Sigmoid colon (tissue), 7 donors: ENCODE results near the gene IMMP2L. TPM values are rescaled to one million over a fixed set of nuclear protein-coding genes. Genes with fewer than 3 reads are reported as not detected.

Experiments
- DNase-seq: peaks from one replicate; pipeline ENCODE4 v3.0.0-alpha.2; 2019
- H3K27ac ChIP-seq, 4 donors: fragments of 200-600 bp; sonication (generic); one replicate each; pipeline ENCODE4 v1.5.1; 2016 to 2019; ENCODE audit warnings: mild to moderate bottlenecking in 1 of 4
- H3K27me3 ChIP-seq, 3 donors: fragments of 200-600 bp; sonication (generic); one replicate each; pipeline ENCODE4 v1.5.1; 2019; ENCODE audit warnings: mild to moderate bottlenecking in 1 of 3
- H3K36me3 ChIP-seq, 4 donors: fragments of 200-600 bp; sonication (generic); one replicate each; pipeline ENCODE4 v1.5.1; 2016 to 2019
- H3K4me1 ChIP-seq, 4 donors: fragments of 200-600 bp; sonication (generic); one replicate each; pipeline ENCODE4 v1.5.1; 2017 to 2019
- H3K4me3 ChIP-seq, 4 donors: fragments of 200-600 bp; sonication (generic); one replicate each; pipeline ENCODE4 v1.5.1; 2017 to 2019; ENCODE audit warnings: mild to moderate bottlenecking in 2 of 4, moderate library complexity in 1 of 4
- H3K9me3 ChIP-seq, 4 donors: fragments of 200-600 bp in 3 of 4; sonication (generic) in 3 of 4; one replicate each; pipeline versions ENCODE4 v1.5.1 to v1.6.1; 2013 to 2019
- EP300 ChIP-seq, 4 donors: sonication (generic); formaldehyde crosslinking; IDR thresholded peaks; one replicate each; pipeline ENCODE4 v1.6.1; 2017; ENCODE audit warnings: antibody characterized with exemption in 4 of 4
- POLR2A ChIP-seq, 2 donors: fragments of 450-650 bp; IDR thresholded peaks; one replicate each; pipeline ENCODE4 v1.6.1; 2016; ENCODE audit warnings: antibody characterized with exemption in 2 of 2, mild to moderate bottlenecking in 2 of 2, moderate library complexity in 2 of 2
- POLR2AphosphoS5 ChIP-seq, 4 donors: sonication (generic); formaldehyde crosslinking; IDR thresholded peaks; one replicate each; pipeline ENCODE4 v1.6.1; 2017; ENCODE audit warnings: antibody characterized with exemption in 4 of 4
- WGBS, 2 donors: extraction: QIAGEN DNeasy Blood & Tissue Kit; methylation state at CpG; one replicate each; pipeline ENCODE4 v1.1.7; 2013; 5-methylcytosine and 5-hydroxymethylcytosine counted together
- intact Hi-C: fragments of 100-400 bp; cut with DNase I; formaldehyde crosslinking; loops from one replicate; pipeline ENCODE4 v1.15.1; 2023
- polyA plus RNA-seq, 3 donors: library from polyadenylated mRNA; stranded (reverse); fragments of 200-250 nt; gene quantifications; one replicate each; pipeline ENCODE4 v1.2.3, GENCODE V29; 2013
- total RNA-seq, 4 donors: library from RNA; depleted of rRNA; stranded (reverse); fragments of >200 nt; gene quantifications; one replicate each; pipeline ENCODE4 v1.1.0, GENCODE V29; 2016
- TF ChIP-seq, protein P1 (sequence below), 4 experiments: fragments of 450-650 bp in 3 of 4; fragments of 200-600 bp in 1 of 4; IDR thresholded peaks; one replicate each; pipeline ENCODE4 v1.5.1; 2016 to 2019; ENCODE audit warnings: antibody characterized with exemption in 4 of 4, mild to moderate bottlenecking in 3 of 4, moderate library complexity in 2 of 4
- donor health status: healthy with polysubstance abuse.
- donor health status: Bipolar disorder and iron deficiency.
- donor health status: healthy.

The IMMP2L gene
- total and polyA plus RNA-seq, 7 donors: 2.5 to 57.9 (median 18.5) TPM

DNA sequence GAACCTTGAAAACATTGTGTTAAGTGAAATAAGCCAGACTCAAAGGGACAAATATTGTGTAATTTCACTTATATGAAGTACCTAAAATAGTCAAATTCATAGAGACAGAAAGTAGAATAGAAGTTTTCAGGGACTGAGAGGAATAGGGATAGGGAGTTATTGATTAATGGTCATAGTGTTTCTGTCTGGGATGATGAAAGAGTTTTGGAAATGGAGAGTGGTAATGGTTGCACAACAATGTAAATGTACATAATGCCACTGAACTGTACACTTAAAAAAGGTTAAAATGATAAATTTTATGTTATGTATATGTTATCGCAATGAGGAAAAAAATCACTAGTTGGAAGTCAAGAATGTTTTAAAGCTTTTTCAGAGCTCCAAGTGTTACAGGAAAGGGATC is 33.5 kb upstream of the IMMP2L start:
- 94 to 97% methylated on average over 1 of the region's 1 CpG for WGBS, 2 donors
- Histone ChIP-seq H3K36me3 (no peaks in the 10 kb centered on the region), H3K4me3 (no peak overlapping the region), H3K27me3 (no peaks in the 10 kb centered on the region), H3K4me1 (no peaks in the 10 kb centered on the region), H3K9me3 (no peaks in the 10 kb centered on the region), H3K27ac (no peak overlapping the region)
- no peak for DNase-seq
- no peak for TF ChIP-seq EP300 (IDR thresholded peaks at IDR 0.05)
- no peak for TF ChIP-seq POLR2A (IDR thresholded peaks at IDR 0.05)
- TF ChIP-seq POLR2AphosphoS5 (IDR thresholded peaks at IDR 0.05): no peak
- TF ChIP-seq, protein P1, sequence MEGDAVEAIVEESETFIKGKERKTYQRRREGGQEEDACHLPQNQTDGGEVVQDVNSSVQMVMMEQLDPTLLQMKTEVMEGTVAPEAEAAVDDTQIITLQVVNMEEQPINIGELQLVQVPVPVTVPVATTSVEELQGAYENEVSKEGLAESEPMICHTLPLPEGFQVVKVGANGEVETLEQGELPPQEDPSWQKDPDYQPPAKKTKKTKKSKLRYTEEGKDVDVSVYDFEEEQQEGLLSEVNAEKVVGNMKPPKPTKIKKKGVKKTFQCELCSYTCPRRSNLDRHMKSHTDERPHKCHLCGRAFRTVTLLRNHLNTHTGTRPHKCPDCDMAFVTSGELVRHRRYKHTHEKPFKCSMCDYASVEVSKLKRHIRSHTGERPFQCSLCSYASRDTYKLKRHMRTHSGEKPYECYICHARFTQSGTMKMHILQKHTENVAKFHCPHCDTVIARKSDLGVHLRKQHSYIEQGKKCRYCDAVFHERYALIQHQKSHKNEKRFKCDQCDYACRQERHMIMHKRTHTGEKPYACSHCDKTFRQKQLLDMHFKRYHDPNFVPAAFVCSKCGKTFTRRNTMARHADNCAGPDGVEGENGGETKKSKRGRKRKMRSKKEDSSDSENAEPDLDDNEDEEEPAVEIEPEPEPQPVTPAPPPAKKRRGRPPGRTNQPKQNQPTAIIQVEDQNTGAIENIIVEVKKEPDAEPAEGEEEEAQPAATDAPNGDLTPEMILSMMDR (IDR thresholded peaks at IDR 0.05): no peak
- intact Hi-C loops: no loop called here

DNA sequence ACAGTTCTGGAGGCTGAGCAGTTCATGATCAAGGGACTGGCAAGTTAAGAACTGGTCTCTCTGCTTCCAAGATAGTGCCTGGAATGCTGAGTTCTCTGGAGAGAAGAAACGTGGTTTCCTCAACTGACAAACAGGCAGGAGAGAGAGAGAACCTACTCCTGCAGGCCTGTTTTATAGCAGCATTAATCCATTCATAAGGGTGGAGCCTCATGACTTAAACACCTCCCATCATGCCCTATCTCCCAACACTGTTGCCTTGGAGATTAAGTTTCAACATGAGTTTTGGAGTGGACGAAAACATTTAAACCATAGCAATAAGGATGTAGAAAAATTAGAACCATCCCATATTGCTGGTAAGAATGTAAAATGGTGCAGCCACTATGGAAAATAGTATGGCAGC is 32.3 kb upstream of the IMMP2L start:
- Histone ChIP-seq H3K27ac (no peak overlapping the region), H3K27me3 (no peaks in the 10 kb centered on the region), H3K4me1 (no peaks in the 10 kb centered on the region), H3K9me3 (no peaks in the 10 kb centered on the region), H3K36me3 (no peaks in the 10 kb centered on the region), H3K4me3 (no peak overlapping the region)
- intact Hi-C loops: no loop called here
- TF ChIP-seq POLR2A (IDR thresholded peaks at IDR 0.05) (no peak), EP300 (IDR thresholded peaks at IDR 0.05) (no peak), POLR2AphosphoS5 (IDR thresholded peaks at IDR 0.05) (no peak)
- TF ChIP-seq, protein P1 (IDR thresholded peaks at IDR 0.05): no peak
- DNase-seq: no peak
- 48 to 61% methylated on average over 2 of the region's 2 CpGs for WGBS, 2 donors

DNA sequence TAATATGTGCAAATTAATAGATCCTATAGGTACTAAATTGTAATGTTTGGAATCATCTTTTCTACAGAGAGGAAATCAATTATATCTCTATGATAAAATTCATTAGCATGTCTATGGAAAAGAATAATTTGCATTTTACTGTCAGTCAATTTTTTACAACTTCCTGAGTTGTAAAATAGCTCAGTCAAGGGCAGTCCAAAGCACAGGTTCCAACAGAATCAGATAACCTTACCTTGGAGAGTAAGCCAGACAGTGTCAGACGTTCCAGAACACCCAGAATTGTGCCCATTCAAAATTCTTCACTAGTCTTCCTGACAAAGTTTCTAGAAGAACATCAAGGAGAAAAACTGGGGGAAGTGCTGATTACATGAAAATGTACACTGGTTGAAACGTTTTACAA is 31.1 kb upstream of the IMMP2L start:
- Histone ChIP-seq H3K27me3 (no peaks in the 10 kb centered on the region), H3K36me3 (no peaks in the 10 kb centered on the region), H3K4me3 (no peak overlapping the region), H3K27ac (no peak overlapping the region), H3K9me3 (no peaks in the 10 kb centered on the region), H3K4me1 (no peaks in the 10 kb centered on the region)
- 12 to 46% methylated on average over 2 of the region's 2 CpGs for WGBS, 2 donors
- no peak for DNase-seq
- no peak for TF ChIP-seq POLR2A (IDR thresholded peaks at IDR 0.05)
- no peak for TF ChIP-seq EP300 (IDR thresholded peaks at IDR 0.05)
- TF ChIP-seq, protein P1 (IDR thresholded peaks at IDR 0.05): no peak
- TF ChIP-seq POLR2AphosphoS5 (IDR thresholded peaks at IDR 0.05): no peak
- intact Hi-C loops: no loop called here

DNA sequence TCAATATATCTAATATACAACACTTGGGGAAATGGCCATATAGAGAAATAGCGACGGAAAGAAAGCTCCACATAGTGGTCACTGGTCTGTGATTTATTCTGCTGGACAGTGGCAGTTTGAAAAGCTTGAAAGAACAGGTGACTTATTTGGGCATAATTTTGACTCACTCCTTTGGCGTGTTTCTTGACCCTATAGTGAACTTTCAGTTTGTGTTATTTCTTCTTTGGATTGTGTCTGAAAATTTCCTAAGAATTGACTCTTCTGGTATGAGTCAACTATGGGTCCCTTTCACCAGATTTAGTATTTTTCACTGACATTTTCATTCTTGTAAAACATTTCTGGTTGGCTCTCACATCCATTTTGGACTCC is 25.8 kb upstream of the IMMP2L start:
- intact Hi-C loops: no loop called here
- no peaks in the 10 kb centered on the region for H3K27me3 ChIP-seq
- TF ChIP-seq POLR2AphosphoS5 (IDR thresholded peaks at IDR 0.05): no peak
- TF ChIP-seq POLR2A (IDR thresholded peaks at IDR 0.05): no peak
- no peak for TF ChIP-seq EP300 (IDR thresholded peaks at IDR 0.05)
- TF ChIP-seq, protein P1 (IDR thresholded peaks at IDR 0.05): no peak
- 64 to 84% methylated on average over 3 of the region's 3 CpGs for WGBS, 2 donors
- no peak for DNase-seq
- no peak overlapping the region for H3K4me3 ChIP-seq
- no peaks in the 10 kb centered on the region for H3K9me3 ChIP-seq
- no peak overlapping the region for H3K27ac ChIP-seq
- no peaks in the 10 kb centered on the region for H3K4me1 ChIP-seq
- H3K36me3 ChIP-seq: no peaks in the 10 kb centered on the region

DNA sequence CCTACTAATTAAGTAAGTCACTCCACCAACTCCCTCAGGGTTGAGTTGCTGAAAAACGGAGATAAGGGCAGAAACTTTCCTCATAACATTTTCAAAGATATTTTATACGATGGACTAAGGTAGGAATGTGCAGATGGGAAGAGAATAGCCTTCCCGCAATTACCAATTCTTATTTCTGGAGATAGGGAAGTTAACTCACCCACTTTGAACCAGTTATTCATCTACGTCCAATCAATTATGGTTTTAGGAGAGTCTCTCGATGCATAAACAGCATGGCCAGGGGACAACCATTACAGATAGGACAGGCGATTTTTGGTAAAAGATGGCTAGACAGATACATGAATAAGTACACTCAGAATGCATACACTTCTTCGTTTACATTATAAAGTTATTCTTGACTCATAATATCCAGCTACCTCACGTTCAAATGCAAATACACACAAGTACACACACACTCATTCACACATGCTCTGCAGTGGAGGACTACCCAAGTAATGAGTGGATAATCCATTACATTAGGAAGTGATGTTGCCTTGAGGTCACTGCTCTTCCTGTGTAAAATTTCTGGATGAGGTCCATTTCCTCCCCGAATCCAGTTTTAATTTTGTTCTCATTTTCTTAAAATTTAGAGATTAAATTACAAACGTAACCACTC is 25.2 kb upstream of the IMMP2L start:
- H3K27me3 ChIP-seq: no peaks in the 10 kb centered on the region
- intact Hi-C loops: no loop called here
- H3K4me1 ChIP-seq: no peaks in the 10 kb centered on the region
- WGBS, 2 donors: 80 to 86% methylated on average over 10 of the region's 10 CpGs
- no peak for DNase-seq
- TF ChIP-seq, protein P1 (IDR thresholded peaks at IDR 0.05): no peak
- TF ChIP-seq POLR2AphosphoS5 (IDR thresholded peaks at IDR 0.05) (no peak), EP300 (IDR thresholded peaks at IDR 0.05) (no peak), POLR2A (IDR thresholded peaks at IDR 0.05) (no peak)
- no peak overlapping the region for H3K27ac ChIP-seq
- H3K36me3 ChIP-seq: no peaks in the 10 kb centered on the region
- no peak overlapping the region for H3K4me3 ChIP-seq
- no peaks in the 10 kb centered on the region for H3K9me3 ChIP-seq
